ENCODE measurements around the gene TYRP1.

DNA sequence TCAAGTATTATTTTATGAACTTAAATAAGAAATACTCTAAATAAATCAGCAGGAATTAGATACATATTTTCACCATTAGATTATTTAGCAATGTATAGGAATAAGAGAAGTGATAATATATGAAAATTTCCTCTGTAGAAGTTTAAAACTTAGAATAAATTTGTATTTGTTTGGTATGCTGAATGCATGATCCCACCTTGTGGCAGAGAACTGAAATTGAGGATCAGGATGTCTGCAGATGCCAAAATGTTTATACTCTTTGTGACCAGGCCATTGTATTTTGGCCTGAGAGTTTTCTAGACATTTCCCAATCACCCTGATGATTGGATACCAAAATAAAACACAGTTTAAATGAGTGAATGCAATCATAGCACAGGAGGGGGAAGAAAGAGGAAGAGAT is 6.3 kb downstream of the TYRP1 start:
- TF ChIP-seq, protein P1, sequence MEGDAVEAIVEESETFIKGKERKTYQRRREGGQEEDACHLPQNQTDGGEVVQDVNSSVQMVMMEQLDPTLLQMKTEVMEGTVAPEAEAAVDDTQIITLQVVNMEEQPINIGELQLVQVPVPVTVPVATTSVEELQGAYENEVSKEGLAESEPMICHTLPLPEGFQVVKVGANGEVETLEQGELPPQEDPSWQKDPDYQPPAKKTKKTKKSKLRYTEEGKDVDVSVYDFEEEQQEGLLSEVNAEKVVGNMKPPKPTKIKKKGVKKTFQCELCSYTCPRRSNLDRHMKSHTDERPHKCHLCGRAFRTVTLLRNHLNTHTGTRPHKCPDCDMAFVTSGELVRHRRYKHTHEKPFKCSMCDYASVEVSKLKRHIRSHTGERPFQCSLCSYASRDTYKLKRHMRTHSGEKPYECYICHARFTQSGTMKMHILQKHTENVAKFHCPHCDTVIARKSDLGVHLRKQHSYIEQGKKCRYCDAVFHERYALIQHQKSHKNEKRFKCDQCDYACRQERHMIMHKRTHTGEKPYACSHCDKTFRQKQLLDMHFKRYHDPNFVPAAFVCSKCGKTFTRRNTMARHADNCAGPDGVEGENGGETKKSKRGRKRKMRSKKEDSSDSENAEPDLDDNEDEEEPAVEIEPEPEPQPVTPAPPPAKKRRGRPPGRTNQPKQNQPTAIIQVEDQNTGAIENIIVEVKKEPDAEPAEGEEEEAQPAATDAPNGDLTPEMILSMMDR (IDR thresholded peaks at IDR 0.05): no peak
- TF ChIP-seq POLR2A (IDR thresholded peaks at IDR 0.05): no peak
